Retinal pigment epithelial cell (primary cell): ENCODE measurements around the gene OR6X1.

Experiments used
- DNase-seq: peaks from one replicate; pipeline ENCODE4 v3.0.0-alpha.2; 2010; ENCODE audit warnings: low read depth
- H3K4me3 ChIP-seq: 2 replicates; pipeline ENCODE4 v1.5.1; 2011; ENCODE audit warnings: mild to moderate bottlenecking, low read length, control low read depth, moderate library complexity
- CTCF ChIP-seq: conservative IDR thresholded peaks from 2 replicates; pipeline ENCODE4 v1.5.1; 2011; ENCODE audit warnings: low read depth, low read length, control low read depth, inconsistent platforms

The OR6X1 gene

GRCh38 chr11:123742031-123742723 lies 12.1 kb downstream of the OR6X1 start:
- no peak for TF ChIP-seq CTCF
- peak overlapping the region; percentile 89 for H3K4me3 ChIP-seq
- DNase-seq, result no peak

- peak within 1 kb of the TSS; percentile 89 for H3K4me3 ChIP-seq
- DNase-seq, result peak; percentile 62
- no peak for TF ChIP-seq CTCF
Observed at GRCh38 chr11:123741159-123742030, 12.9 kb downstream of the OR6X1 start, which contains the start of gene ZNF202. Gene ZNF202, minus strand, starts transcription at chr11:123741660. Its CDS starts 10,772 bp downstream, at chr11:123730888.

GRCh38 chr11:123740787-123741158 lies 13.5 kb downstream of the OR6X1 start:
- DNase-seq, result no peak

GRCh38 chr11:123738374-123738773 lies 15.9 kb downstream of the OR6X1 start:
- no peak for DNase-seq
- TF ChIP-seq CTCF, result no peak
- no peak overlapping the region for H3K4me3 ChIP-seq

More at GRCh38 chr11:123740787-123741158, 13.5 kb downstream of the OR6X1 start:
- TF ChIP-seq CTCF, result no peak
- peak overlapping the region; percentile 89 for H3K4me3 ChIP-seq

- H3K4me3 ChIP-seq, result no peak overlapping the region
- no peak for TF ChIP-seq CTCF
- DNase-seq, result no peak
Observed at GRCh38 chr11:123736769-123737168, 17.5 kb downstream of the OR6X1 start.

GRCh38 chr11:123729602-123730001 lies 24.7 kb downstream of the OR6X1 start:
- no peak for DNase-seq
- H3K4me3 ChIP-seq, result no peak overlapping the region
- no peak for TF ChIP-seq CTCF
